SK-N-SH (cell line): Measurements from ENCODE around the gene LCORL. TPM values are rescaled to one million over a fixed set of nuclear protein-coding genes. Genes with fewer than 3 reads are reported as not detected.

ENCODE experiments used
- CTCF ChIA-PET: fragments of 300-600, 350-600 bp; formaldehyde crosslinking; extraction: SDS; loops from one replicate; lab custom pipeline; 2021; lab: Yijun Ruan, JAX
- POLR2A ChIA-PET: fragments of 350-600 bp; sonication (Branson Sonifier 250); formaldehyde crosslinking; extraction: SDS; loops from one replicate; lab custom pipeline; 2020; ENCODE audit warnings: antibody characterized with exemption, inconsistent platforms; lab: Yijun Ruan, JAX
- DNase-seq: peaks from one replicate; pipeline ENCODE4 v3.0.0; 2012
- H2AFZ ChIP-seq: fragments of 200-600 bp; sonication (generic); 2 replicates; pipeline ENCODE4 v1.8.1; 2016; ENCODE audit warnings: antibody characterized with exemption, mild to moderate bottlenecking, low read depth
- H3F3A ChIP-seq: fragments of 200-600 bp; sonication (generic); replicated peaks from 2 replicates; pipeline ENCODE3; 2016; ENCODE audit warnings: antibody characterized with exemption, mild to moderate bottlenecking; ENCODE audit not compliant: insufficient read depth
- H3K27ac ChIP-seq, 2 experiments: fragments of 200-500 bp in 1 of 2; fragments of 200-600 bp in 1 of 2; sonication (Bioruptor generic) in 1 of 2; sonication (generic), shearing (Covaris generic) in 1 of 2; 2 replicates each; pipeline versions ENCODE4 v1.5.1 to v1.6.1; 2014 to 2016; ENCODE audit warnings: low read depth in 2 of 2, inconsistent platforms in 1 of 2, low read length in 1 of 2, mild to moderate bottlenecking in 1 of 2, mixed read lengths in 1 of 2
- H3K27me3 ChIP-seq: fragments of 200-600 bp; sonication (generic), shearing (Covaris generic); 2 replicates; pipeline ENCODE4 v1.6.1; 2016; ENCODE audit warnings: mixed run types; ENCODE audit not compliant: insufficient read depth
- H3K36me3 ChIP-seq, 2 experiments: fragments of 200-500 bp in 1 of 2; fragments of 200-600 bp in 1 of 2; sonication (Bioruptor generic) in 1 of 2; sonication (generic) in 1 of 2; replicated peaks in 1 of 2; 2 replicates each; pipeline versions ENCODE3 to v1.5.1; 2014 to 2016; ENCODE audit warnings: low read length in 1 of 2, mild to moderate bottlenecking in 1 of 2; ENCODE audit not compliant: insufficient read depth in 2 of 2, control insufficient read depth in 1 of 2
- H3K4me1 ChIP-seq, 2 experiments: fragments of 200-500 bp in 1 of 2; fragments of 200-600 bp in 1 of 2; sonication (Bioruptor generic) in 1 of 2; sonication (generic), shearing (Covaris generic) in 1 of 2; 2 replicates each; pipeline versions ENCODE4 v1.5.1 to v1.6.1; 2014 to 2016; ENCODE audit warnings: low read depth in 1 of 2, low read length in 1 of 2, mixed run types in 1 of 2; ENCODE audit not compliant: insufficient read depth in 2 of 2, control insufficient read depth in 1 of 2
- H3K4me2 ChIP-seq: fragments of 200-600 bp; sonication (generic), shearing (Covaris generic); 2 replicates; pipeline ENCODE4 v1.6.1; 2017; ENCODE audit warnings: mixed run types
- H3K4me3 ChIP-seq, 2 experiments: fragments of 200-500 bp in 1 of 2; fragments of 200-600 bp in 1 of 2; sonication (Bioruptor generic) in 1 of 2; sonication (generic), shearing (Covaris generic) in 1 of 2; 2 replicates each; pipeline versions ENCODE4 v1.5.1 to v1.8.1; 2014 to 2016; ENCODE audit warnings: low read depth in 2 of 2, inconsistent platforms in 1 of 2, low read length in 1 of 2, mild to moderate bottlenecking in 1 of 2, mixed read lengths in 1 of 2, moderate library complexity in 1 of 2
- H3K79me2 ChIP-seq: fragments of 200-600 bp; sonication (generic); 2 replicates; pipeline ENCODE4 v1.8.1; 2017; ENCODE audit warnings: mild to moderate bottlenecking; ENCODE audit not compliant: insufficient read depth
- H3K9ac ChIP-seq: fragments of 200-600 bp; sonication (generic); 2 replicates; pipeline ENCODE4 v1.6.1; 2017; ENCODE audit warnings: mixed run types
- H3K9me2 ChIP-seq: fragments of 200-600 bp; sonication (generic); 2 replicates; pipeline ENCODE4 v1.6.1; 2017; ENCODE audit warnings: mixed run types
- H3K9me3 ChIP-seq: fragments of 200-600 bp; sonication (generic); 2 replicates; pipeline ENCODE4 v1.6.1; 2017; ENCODE audit warnings: mixed run types, mild to moderate bottlenecking, moderate library complexity
- H4K20me1 ChIP-seq: fragments of 200-600 bp; sonication (generic); 2 replicates; pipeline ENCODE4 v1.6.1; 2017; ENCODE audit warnings: mild to moderate bottlenecking, mixed run types; ENCODE audit not compliant: insufficient read depth
- EP300 ChIP-seq, 2 experiments: IDR thresholded peaks; 2 replicates each; pipeline versions ENCODE4 v1.4.0 to v1.6.1; 2012; ENCODE audit warnings: borderline replicate concordance in 1 of 2, low read depth in 1 of 2, low read length in 1 of 2
- MEF2A ChIP-seq: IDR thresholded peaks from 2 replicates; pipeline ENCODE4 v1.4.0; 2012; ENCODE audit warnings: low read depth, borderline replicate concordance
- MXI1 ChIP-seq: IDR thresholded peaks from 2 replicates; pipeline ENCODE4 v1.6.1; 2012; ENCODE audit warnings: mild to moderate bottlenecking, low read depth, low read length, improper control_type of control experiment
- NFIC ChIP-seq: IDR thresholded peaks from 2 replicates; pipeline ENCODE4 v1.4.0; 2012; ENCODE audit warnings: borderline replicate concordance
- RAD21 ChIP-seq: IDR thresholded peaks from 2 replicates; pipeline ENCODE4 v1.6.1; 2012; ENCODE audit warnings: mild to moderate bottlenecking, low read length
- TAF1 ChIP-seq: IDR thresholded peaks from 2 replicates; pipeline ENCODE4 v1.6.1; 2012; ENCODE audit warnings: low read depth, mild to moderate bottlenecking, low read length, moderate library complexity, borderline replicate concordance
- ZBTB33 ChIP-seq: IDR thresholded peaks from 2 replicates; pipeline ENCODE4 v1.4.0; 2012; ENCODE audit warnings: low read depth, borderline replicate concordance
- WGBS: methylation state at CpG from one replicate; pipeline ENCODE4 v1.1.6; 2017; ENCODE audit warnings: low lambda C conversion rate; 5-methylcytosine and 5-hydroxymethylcytosine counted together
- polyA plus RNA-seq, 3 experiments: library from polyadenylated mRNA; depleted of rRNA; stranded (reverse); fragments of >200 nt; gene quantifications; 2 replicates each; pipeline ENCODE4 v1.2.3, GENCODE V29; 2012
- TF ChIP-seq, protein P1 (sequence below): IDR thresholded peaks from 2 replicates; pipeline ENCODE4; 2012

The LCORL gene
- polyA plus RNA-seq, 1 of the 3 experiments (the other 2 are of a cell fraction) = 1.9 TPM

GRCh38 chr4:18022572-18023050, 1.1 kb upstream of the LCORL start:
- WGBS = 5% methylated on average over 20 of the region's 20 CpGs
- peak overlapping the region; percentile 93; the same call in 1 of the 2 replicates for H3K9ac ChIP-seq
- peak; percentile 6 for DNase-seq
- peaks cover 30% of the 10 kb centered on the region for H3K79me2 ChIP-seq
- ChIA-PET POLR2A (interaction anchor here (0.9 to 1.7 kb wide), 2 partner anchors 202 to 296 kb away, joined by 5 read pairs; no protein-coding TSS in a partner anchor), CTCF (interaction anchor here (1.0 to 1.3 kb wide), 3 partner anchors 9 to 206 kb away, joined by 3 to 10 read pairs (median 3); no protein-coding TSS in a partner anchor)
- H2AFZ ChIP-seq = peak overlapping the region; percentile 95
- H3K36me3 ChIP-seq = no peaks in the 10 kb centered on the region
- peak overlapping the region; percentile 92 to 96 for H3K4me3 ChIP-seq
- H3K27ac ChIP-seq = peak overlapping the region; percentile 65 to 87
- no peaks in the 10 kb centered on the region for H3K9me2 ChIP-seq
- peak overlapping the region; percentile 86 for H3K4me2 ChIP-seq
- peaks cover 0 to 7% of the 10 kb centered on the region in 2 experiments; a peak in 2 of 4 replicates for H3K4me1 ChIP-seq
- H3K9me3 ChIP-seq = no peaks in the 10 kb centered on the region
- no peaks in the 10 kb centered on the region; the same call in 1 of the 2 replicates for H4K20me1 ChIP-seq
- 0 out of 2 replicates have a peak, but pooled peaks have one; percentile 17 for TF ChIP-seq MEF2A
- TF ChIP-seq, protein P1, sequence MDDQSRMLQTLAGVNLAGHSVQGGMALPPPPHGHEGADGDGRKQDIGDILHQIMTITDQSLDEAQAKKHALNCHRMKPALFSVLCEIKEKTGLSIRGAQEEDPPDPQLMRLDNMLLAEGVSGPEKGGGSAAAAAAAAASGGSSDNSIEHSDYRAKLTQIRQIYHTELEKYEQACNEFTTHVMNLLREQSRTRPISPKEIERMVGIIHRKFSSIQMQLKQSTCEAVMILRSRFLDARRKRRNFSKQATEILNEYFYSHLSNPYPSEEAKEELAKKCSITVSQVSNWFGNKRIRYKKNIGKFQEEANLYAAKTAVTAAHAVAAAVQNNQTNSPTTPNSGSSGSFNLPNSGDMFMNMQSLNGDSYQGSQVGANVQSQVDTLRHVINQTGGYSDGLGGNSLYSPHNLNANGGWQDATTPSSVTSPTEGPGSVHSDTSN = no peak
- TF ChIP-seq MXI1 = 0 out of 2 replicates have a peak, but pooled peaks have one; percentile 23
- H3F3A ChIP-seq = no peaks in the 10 kb centered on the region
- no peaks in the 10 kb centered on the region for H3K27me3 ChIP-seq

- peaks cover 4 to 8% of the 10 kb centered on the region in 2 experiments; a peak in 3 of 4 replicates for H3K4me1 ChIP-seq
- H4K20me1 ChIP-seq = peaks cover 5% of the 10 kb centered on the region; the same call in 1 of the 2 replicates
- H2AFZ ChIP-seq = peak overlapping the region; percentile 95; the same call in 1 of the 2 replicates
- H3K4me2 ChIP-seq = peak overlapping the region; percentile 86; the same call in 1 of the 2 replicates
- no peaks in the 10 kb centered on the region for H3K9me2 ChIP-seq
- no peaks in the 10 kb centered on the region for H3K9me3 ChIP-seq
- H3K36me3 ChIP-seq = no peaks in the 10 kb centered on the region
- CTCF ChIA-PET = interaction anchor here (0.7 to 1.2 kb wide), 3 partner anchors 8 to 205 kb away, joined by 3 to 10 read pairs (median 3); no protein-coding TSS in a partner anchor
- H3K9ac ChIP-seq = peak overlapping the region; percentile 93
- H3F3A ChIP-seq = no peaks in the 10 kb centered on the region
- POLR2A ChIA-PET = interaction anchor here (1.7 kb wide), 1 partner anchor 298 kb away, joined by 5 read pairs; no protein-coding TSS in a partner anchor
- peak overlapping the region; percentile 87 to 95 for H3K27ac ChIP-seq
- H3K4me3 ChIP-seq = peak overlapping the region; percentile 92 to 96
- peak; percentile 63 for DNase-seq
- peak; percentile 41; the same call in 1 of the 2 replicates for TF ChIP-seq TAF1
- no peak for TF ChIP-seq RAD21
- TF ChIP-seq NFIC = no peak
- no peak for TF ChIP-seq ZBTB33
- TF ChIP-seq EP300 (IDR thresholded peaks at IDR 0.05; ENCODE audit: borderline replicate concordance in 1 of 2, low read depth in 1 of 2, low read length in 1 of 2) = peak in 1 of 2 experiments; percentile 24; a peak in 1 of 4 replicates
- peaks cover 43% of the 10 kb centered on the region for H3K79me2 ChIP-seq
- WGBS = no CpG with 5 or more reads among the region's 34 CpGs
- no peaks in the 10 kb centered on the region for H3K27me3 ChIP-seq
These were observed 160 bp downstream of the LCORL start for GRCh38 chr4:18021470-18021719.
